ENCODE data around the gene MANEAL.

The MANEAL gene

DNA sequence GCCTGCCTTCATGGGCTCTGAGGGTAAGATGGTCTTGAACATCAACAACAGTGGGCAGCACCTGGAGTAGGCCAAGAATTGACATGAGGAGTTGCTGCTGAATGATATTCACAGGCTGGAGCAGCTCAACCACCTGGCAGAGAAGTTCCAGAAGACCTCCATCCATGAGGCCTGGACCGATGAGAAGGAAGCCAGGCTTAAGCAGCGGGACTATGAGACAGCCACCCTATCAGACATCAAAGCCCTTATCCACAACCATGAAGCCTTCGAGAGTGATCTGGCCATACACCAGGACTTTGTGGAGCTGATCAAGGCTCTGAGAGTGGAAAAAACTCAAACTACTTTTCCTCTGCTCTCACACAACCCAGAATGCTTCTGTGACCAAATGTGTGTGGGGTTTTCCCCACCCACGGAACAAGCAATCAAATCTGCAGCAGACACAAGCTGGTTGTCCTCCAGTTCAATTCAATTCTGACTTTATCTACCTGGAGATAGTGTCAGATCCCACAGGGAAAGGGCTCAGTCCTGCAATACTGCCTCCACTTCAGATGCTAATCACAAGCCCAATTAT, 16.6 kb upstream of the MANEAL start:
- TF ChIP-seq, protein P1, sequence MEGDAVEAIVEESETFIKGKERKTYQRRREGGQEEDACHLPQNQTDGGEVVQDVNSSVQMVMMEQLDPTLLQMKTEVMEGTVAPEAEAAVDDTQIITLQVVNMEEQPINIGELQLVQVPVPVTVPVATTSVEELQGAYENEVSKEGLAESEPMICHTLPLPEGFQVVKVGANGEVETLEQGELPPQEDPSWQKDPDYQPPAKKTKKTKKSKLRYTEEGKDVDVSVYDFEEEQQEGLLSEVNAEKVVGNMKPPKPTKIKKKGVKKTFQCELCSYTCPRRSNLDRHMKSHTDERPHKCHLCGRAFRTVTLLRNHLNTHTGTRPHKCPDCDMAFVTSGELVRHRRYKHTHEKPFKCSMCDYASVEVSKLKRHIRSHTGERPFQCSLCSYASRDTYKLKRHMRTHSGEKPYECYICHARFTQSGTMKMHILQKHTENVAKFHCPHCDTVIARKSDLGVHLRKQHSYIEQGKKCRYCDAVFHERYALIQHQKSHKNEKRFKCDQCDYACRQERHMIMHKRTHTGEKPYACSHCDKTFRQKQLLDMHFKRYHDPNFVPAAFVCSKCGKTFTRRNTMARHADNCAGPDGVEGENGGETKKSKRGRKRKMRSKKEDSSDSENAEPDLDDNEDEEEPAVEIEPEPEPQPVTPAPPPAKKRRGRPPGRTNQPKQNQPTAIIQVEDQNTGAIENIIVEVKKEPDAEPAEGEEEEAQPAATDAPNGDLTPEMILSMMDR (IDR thresholded peaks at IDR 0.05; ENCODE audit: extremely low read depth, insufficient read depth, missing control alignments): no peak
- in situ Hi-C loops (cut with MboI; ENCODE audit: low pct_unique_long_range_greater_than_20kb, low sequenced_read_pairs, unreplicated experiment): no loop called here

DNA sequence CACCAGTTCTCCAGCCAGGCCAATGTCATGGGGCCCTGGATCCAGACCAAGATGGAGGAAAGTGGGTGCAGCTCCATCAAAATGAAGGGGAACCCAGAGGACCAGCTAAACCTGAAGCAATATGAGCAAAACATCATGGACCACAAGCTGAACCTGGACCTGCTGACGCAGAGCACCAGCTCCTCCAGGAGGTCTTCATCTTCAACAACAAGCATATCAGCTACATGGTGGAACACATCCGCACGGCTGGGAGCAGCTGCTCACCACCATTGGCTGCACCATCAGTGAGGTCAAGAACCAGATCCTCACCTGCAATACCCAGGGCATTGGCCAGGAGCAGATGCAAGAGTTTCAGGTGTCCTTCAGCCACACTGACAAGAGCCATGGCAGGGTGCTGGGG, 15.0 kb upstream of the MANEAL start:
- in situ Hi-C loops (cut with MboI; ENCODE audit: low pct_unique_long_range_greater_than_20kb, low sequenced_read_pairs, unreplicated experiment): no loop called here
- DNase-seq (ENCODE audit: low spot score): no peak
- TF ChIP-seq, protein P1 (IDR thresholded peaks at IDR 0.05; ENCODE audit: extremely low read depth, insufficient read depth, missing control alignments): no peak

More for the DNA sequence above, 16.6 kb upstream of the MANEAL start:
- no peak for DNase-seq (ENCODE audit: low spot score)

DNA sequence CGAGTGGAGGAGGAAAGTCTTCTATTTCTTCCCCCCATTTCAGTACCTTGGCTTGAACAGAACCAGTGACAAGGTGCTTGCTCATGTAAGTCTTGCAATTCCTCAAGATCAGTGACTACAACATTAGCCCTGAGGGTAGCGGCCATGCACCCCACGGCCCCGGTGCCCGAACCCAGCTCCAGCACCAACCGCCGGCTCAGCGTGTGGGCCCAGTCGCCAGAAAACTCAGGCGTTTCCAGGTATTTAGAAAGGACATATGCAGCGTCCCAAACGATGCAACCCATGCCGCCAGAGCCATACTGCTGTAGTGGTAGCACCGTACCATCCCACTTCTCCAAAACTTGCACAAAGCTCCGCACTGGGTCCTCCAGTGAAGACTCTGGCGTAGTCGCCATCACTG, 11.2 kb upstream of the MANEAL start:
- in situ Hi-C loops (cut with MboI; ENCODE audit: low pct_unique_long_range_greater_than_20kb, low sequenced_read_pairs, unreplicated experiment): no loop called here
- DNase-seq (ENCODE audit: low spot score): no peak
- TF ChIP-seq, protein P1 (IDR thresholded peaks at IDR 0.05; ENCODE audit: extremely low read depth, insufficient read depth, missing control alignments): no peak

DNA sequence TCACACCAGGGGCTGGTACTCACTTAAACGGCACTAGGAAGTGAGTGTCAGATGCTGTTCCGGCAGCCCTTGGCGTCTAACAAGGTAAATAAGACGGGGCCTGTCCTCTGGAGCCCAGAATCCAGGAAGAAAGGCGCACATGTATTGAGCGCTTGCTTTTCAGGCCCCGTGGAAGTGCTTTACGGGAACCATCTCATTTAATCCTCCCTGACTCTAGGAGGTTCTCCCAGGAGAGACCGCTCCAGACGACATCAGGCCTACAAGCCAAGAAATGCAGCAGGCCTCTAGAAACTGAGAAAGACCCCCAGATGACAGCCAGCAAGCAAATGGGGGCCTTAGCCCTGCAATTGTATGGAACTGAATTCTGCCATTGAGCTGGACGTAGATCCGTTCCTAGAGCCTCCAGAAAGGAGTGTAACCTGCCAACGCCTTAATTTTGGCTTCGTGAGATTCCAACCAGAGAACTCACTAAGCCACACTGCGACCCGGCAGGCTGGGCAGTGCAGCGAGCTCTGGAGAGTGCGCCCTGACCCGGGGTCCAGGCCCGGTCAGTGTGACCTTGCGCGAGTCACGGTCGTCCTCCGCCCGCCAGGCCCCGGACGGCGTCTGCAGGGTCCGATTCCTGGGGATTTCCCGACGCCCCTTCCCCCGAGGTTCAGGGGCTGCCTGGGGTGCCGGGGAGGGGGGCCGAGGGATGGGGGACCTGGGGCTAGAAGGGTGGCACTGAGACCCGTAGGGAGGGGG, 532 bp upstream of the MANEAL start:
- in situ Hi-C loops (cut with MboI; ENCODE audit: low pct_unique_long_range_greater_than_20kb, low sequenced_read_pairs, unreplicated experiment): no loop called here
- TF ChIP-seq, protein P1 (IDR thresholded peaks at IDR 0.05; ENCODE audit: extremely low read depth, insufficient read depth, missing control alignments): no peak
- DNase-seq (ENCODE audit: low spot score): no peak

- peak; percentile 45 for DNase-seq (ENCODE audit: low spot score)
- TF ChIP-seq, protein P1 (IDR thresholded peaks at IDR 0.05; ENCODE audit: extremely low read depth, insufficient read depth, missing control alignments): peak; percentile 5
- in situ Hi-C loops (cut with MboI; ENCODE audit: low pct_unique_long_range_greater_than_20kb, low sequenced_read_pairs, unreplicated experiment): no loop called here
These were observed 1.0 kb downstream of the MANEAL start for GRCh38 chr1:37794372-37795339.

GRCh38 chr1:37795340-37796125, 1.9 kb downstream of the MANEAL start:
- in situ Hi-C loops (cut with MboI; ENCODE audit: low pct_unique_long_range_greater_than_20kb, low sequenced_read_pairs, unreplicated experiment): no loop called here
- TF ChIP-seq, protein P1 (IDR thresholded peaks at IDR 0.05; ENCODE audit: extremely low read depth, insufficient read depth, missing control alignments): no peak
- peak; percentile 70 for DNase-seq (ENCODE audit: low spot score)

Data from GM13977 (cell line).